ENCODE measurements around the gene CHD9.
"Not testable (repeated sequence)": the region's sequence is repeated elsewhere in the genome, so short reads cannot be mapped to it uniquely, and the experiment has no call there.

CHD9 gene

GRCh38 chr16:53291757-53292392 lies 237.1 kb downstream of the CHD9 start:
- no peak for DNase-seq

DNA sequence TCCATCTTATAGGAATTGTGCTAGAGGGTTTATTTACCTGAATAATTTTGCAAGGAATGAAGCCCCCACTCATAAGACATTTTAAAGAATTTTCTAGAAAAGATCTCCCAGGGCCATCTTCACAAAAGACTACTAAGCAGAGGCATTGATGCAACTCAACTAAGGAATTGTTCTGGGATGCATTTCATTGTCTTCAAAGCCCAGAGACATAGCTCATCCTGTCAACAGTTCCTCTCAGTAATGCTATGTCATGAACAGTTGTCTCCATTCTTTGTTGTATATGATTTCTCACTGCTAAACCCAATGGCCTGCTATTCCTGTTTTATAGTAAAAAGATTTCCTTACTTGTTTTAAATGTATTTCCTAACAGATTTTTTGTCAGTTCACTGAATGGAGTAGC lies 242.7 kb downstream of the CHD9 start:
- no peak for DNase-seq

- no peak for DNase-seq
Observed at GRCh38 chr16:53304334-53304733, 249.5 kb downstream of the CHD9 start.

DNA sequence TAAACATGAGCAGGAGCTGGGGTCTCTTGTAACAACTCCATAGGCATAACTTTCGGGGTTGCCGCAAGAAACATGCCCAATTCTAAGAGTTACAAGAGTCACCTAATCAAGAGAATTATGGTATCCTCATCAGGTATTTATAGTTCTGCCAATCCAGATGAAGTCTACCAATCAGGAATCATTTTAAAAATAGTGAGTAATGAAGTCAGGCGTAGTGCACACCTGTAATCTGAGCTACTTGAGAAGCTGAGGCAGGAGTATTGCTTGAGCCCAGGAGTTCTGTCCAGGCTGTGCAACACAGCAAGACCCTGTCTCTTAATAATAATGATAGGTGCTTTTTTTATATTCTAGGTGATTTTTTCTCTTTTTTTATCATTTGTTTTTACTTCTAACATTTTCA lies 251.0 kb downstream of the CHD9 start:
- no peak for DNase-seq

GRCh38 chr16:53309457-53309856 lies 254.7 kb downstream of the CHD9 start:
- DNase-seq, result no peak

- no peak for DNase-seq
Observed at GRCh38 chr16:53320992-53321391, 266.2 kb downstream of the CHD9 start.

DNA sequence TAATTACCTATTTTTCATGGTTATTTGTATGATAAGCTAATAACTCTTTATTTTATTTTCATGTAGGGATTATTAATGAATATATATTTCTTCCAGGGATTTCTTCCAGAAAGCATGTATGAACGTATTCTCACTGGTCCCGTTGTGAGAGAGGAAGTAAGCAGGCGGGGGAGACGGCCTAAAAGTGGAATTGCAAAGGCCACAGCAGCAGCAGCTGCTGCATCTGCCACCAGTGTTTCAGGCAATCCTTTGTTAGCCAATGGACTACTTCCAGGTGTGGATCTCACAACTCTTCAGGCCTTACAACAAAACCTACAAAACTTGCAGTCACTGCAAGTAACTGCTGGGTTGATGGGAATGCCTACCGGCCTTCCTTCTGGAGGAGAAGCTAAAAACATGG lies 269.1 kb downstream of the CHD9 start:
- DNase-seq, result no peak

DNA sequence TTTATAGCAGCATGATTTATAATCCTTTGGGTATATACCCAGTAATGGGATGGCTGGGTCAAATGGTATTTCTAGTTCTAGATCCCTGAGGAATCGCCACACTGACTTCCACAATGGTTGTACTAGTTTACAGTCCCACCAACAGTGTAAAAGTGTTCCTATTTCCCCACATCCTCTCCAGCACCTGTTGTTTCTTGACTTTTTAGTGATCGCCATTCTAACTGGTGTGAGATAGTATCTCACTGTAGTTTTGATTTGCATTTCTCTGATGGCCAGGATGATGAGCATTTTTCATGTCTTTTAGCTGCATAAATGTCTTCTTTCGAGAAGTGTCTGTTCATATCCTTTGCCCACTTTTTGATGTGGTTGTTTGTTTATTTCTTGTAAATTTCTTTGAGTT lies 276.2 kb downstream of the CHD9 start:
- not testable (repeated sequence) for DNase-seq

DNA sequence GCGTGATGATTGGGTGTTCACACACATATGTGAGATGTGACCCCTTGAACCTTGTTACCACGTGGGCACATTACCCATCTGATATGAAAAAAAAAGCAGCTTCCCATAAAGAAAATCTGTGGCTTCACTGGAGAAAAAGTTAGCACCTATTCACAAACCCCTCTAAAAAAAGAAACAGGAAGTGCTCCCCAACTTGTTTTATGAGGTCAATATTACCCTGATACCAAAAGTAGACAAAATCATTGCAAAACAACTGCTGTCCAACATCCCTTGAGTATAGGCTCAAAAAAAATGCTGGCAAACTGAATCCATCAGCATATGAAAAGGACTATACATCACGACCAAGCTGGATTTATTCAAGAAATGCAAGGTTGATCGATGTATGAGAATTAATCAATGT lies 279.8 kb downstream of the CHD9 start:
- no peak for DNase-seq

DNA sequence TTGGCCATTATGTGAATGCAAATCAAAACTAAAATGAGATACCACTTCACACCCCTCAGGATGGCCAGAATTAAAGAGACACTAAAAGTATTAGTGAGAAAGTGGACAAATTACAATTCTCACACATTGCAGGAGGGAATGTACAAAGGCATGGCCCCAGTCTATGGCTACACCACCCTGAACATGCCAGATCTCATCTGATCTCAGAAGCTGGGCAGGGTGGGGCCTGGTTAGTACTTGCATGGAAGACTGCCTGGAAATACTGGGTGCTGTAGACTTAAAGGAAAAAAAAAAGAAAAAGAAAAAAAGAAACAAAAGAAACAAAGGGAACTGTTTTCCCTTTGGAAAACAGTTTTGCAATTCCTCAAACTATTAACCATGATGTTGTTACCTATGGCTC lies 282.5 kb downstream of the CHD9 start:
- DNase-seq, result no peak

DNA sequence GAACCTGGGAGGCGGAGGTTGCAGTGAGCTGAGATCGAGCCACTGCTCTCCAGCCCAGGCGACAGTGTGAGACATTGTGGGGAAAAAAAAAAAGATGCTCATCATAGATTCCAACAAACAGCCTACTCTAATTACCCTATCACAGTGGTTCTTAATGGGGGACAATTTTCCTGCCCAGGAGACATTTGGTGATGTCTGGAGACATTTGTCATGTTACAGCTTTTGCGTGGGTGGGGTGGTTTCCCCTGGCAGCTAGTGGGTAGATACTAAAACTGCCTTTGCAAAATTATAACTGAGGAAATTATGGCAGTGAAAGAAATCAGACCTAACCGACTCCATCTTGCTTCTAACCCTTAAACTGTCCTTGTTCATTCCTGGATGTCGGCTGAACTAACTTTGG lies 287.0 kb downstream of the CHD9 start:
- no peak for DNase-seq

- no peak for DNase-seq
Observed at GRCh38 chr16:53355064-53355463, 300.3 kb downstream of the CHD9 start.

DNA sequence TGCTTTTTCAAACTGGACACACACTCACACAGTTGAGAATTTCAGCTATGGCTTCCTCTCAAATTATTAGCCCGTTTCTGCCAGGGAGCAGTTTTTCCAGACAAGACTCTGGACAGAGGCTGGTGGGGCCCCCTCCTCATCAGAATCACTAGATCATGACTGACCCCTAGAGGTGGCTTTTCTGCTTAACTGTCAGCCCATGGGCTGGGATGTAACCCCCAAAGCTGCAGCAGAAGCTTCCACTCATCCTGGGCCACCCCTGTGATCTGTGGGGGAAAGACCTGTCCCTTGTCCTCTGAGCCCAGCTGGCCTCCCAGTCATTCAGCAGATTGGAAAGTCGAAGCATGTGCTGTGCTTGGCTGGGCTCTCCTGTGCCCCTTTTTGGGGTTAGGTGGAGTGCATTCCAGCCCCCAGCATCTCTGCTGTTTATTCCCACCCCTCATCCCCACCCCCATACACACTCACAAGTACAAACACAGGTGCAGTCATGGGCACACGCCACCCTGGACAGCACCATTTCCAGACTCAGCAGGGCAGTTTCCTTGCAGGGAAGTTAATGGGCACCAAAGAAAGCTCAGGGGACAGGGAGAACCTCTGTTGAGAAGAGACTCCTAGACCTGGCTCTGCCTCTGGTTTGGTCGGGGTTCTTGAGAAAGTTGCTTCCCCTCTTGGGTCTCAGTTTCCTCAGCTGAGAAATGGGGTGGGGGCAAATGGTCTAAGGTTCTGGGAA lies 301.9 kb downstream of the CHD9 start:
- no peak for DNase-seq

DNA sequence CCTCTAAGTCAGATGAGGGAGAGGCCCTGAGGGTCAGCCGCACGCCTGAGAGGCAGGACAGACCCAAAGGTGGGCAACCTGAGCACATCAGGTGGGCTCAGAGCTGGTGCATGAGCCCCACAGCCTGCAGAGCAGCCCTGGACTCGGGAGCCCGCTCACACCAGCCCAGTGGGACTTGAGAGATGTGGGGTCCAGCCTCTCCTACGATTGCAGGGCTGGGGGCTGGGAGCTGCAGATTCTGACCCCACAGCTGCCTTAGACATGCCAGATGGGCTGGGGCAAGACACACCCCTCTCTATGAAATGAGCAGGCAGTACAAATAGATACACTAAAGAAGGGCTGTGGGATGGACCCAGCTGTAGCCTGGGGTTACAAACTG lies 302.4 kb downstream of the CHD9 start:
- DNase-seq, result no peak

DNA sequence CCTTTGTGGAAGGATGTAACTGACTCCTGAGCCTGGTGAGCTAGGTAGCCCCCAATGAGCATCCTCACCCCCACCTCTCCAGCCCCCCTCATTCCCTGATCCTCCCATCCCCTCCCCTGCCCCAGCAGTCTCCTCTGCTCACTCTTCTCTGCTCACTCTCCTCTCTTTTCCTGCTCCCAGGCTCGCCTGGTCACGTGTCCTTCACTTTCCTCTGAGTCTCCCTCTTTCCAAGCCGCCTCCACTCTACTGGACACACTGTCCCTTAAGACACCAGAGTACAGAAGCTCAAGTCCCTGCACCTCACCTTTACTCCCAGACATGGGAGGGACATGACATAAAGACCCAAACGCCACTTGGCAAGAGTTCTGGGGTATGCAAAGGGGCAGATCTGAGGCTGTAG lies 303.2 kb downstream of the CHD9 start:
- no peak for DNase-seq

GRCh38 chr16:53358884-53359283 lies 304.1 kb downstream of the CHD9 start:
- no peak for DNase-seq

- no peak for DNase-seq
Observed at GRCh38 chr16:53369921-53370320, 315.1 kb downstream of the CHD9 start.

- DNase-seq, result no peak
Observed at GRCh38 chr16:53370827-53371226, 316.0 kb downstream of the CHD9 start.

DNA sequence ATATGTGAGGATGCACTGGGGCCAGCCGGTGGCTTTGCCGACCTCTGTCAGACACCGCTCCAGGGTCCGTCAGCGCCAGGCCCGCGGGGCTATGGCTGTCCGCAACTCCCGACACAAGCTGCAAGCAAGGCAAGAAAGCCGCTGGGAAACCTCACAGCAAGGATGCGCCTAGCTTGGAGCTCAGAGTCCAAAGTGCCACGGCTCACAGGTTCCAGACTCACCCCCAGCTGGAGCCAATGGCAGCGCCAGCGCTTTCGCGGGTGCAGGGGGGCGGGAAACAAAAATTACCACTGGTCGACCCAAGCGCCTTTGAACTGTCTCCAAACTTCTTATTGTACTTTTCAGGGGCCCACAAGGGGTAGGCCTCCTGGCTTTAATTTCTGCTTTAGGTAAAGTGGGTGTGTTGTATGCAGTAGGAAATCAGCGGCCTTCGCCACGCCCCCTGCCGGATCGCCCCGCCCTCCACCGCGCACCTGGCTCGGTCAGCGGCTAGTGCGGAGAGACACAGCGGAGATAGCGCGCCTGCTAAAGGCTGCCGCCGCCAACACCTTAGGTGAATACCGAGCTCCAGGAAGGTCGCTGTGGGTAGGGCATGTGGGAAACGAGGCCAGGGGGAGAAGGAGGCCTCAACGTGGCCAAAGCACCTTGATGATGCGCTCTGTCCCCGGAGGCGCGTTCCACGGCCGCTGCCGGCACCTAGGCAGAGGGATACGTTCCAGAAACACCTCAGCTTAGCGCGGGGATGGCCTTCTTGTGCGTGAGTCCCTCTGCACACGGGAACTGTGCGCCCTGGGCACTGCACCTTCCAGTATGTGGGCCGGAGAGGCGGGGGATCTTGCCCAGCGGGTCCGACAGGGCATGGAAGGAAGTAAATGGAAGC lies 318.4 kb downstream of the CHD9 start:
- DNase-seq, result no peak

DNA sequence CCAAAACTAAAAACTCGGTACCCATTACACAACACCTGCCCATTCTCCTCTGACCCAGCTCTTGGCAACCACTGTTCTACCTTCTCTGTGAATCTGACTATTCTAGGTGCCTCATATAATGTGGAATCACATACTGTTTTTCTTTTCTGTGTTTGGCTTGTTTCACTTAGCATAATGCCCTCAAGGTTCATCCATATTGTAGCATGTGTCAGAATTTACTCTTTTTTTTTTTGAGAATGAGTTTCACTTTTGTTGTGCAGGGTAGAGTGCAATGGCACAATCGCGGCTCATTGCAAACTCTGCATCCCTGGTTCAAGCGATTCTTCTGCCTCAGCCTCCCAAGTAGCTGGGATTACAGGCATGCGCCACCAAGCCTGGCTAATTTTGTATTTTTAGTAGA lies 320.0 kb downstream of the CHD9 start:
- no peak for DNase-seq

- DNase-seq, result no peak
Observed at GRCh38 chr16:53378138-53378537, 323.3 kb downstream of the CHD9 start.
